ENCODE results near the gene UNC13B. TPM values are rescaled to one million over a fixed set of nuclear protein-coding genes. Genes with fewer than 3 reads are reported as not detected.

UNC13B gene
- total RNA-seq, 1 experiment from 2014 or later: 19.7 TPM

GRCh38 chr9:35271637-35272036 lies 109.8 kb downstream of the UNC13B start:
- intact Hi-C loops (cut with micrococcal nuclease; ENCODE audit: unreplicated experiment): no loop called here
- Histone ChIP-seq H3K36me3 (ENCODE audit: control insufficient read depth, insufficient read depth, low read length) (no peaks in the 10 kb centered on the region), H3K4me3 (ENCODE audit: low read depth, low read length) (no peak overlapping the region), H3K4me1 (peaks cover 4% of the 10 kb centered on the region; the same call in 1 of the 2 replicates), H3K9me3 (no peaks in the 10 kb centered on the region), H3K27me3 (replicated peaks; ENCODE audit: control insufficient read depth, insufficient read depth, low read length) (no peaks in the 10 kb centered on the region)
- ChIA-PET CTCF (no interaction called here), POLR2A (no interaction called here)
- Mint-ChIP-seq H3K27me3 (ENCODE audit: insufficient read depth, unreplicated experiment) (no peaks in the 10 kb centered on the region), H3K27ac (ENCODE audit: unreplicated experiment) (no peak overlapping the region), H3K4me1 (ENCODE audit: low read depth, unreplicated experiment) (no peaks in the 10 kb centered on the region), H3K9me3 (ENCODE audit: unreplicated experiment) (no peaks in the 10 kb centered on the region), H3K4me3 (ENCODE audit: unreplicated experiment) (no peak overlapping the region), H3K36me3 (ENCODE audit: insufficient read depth, unreplicated experiment) (no peaks in the 10 kb centered on the region)
- DNase-seq: no peak
- no TSS peak for BruUV-seq (replicated peaks)
- no peak for TF ChIP-seq CTCF (IDR thresholded peaks at IDR 0.05; ENCODE audit: insufficient read depth in 1 of 2, low read depth in 1 of 2, low read length in 1 of 2, severe bottlenecking in 1 of 2, unreplicated experiment in 1 of 2)

GRCh38 chr9:35272989-35273388 lies 111.2 kb downstream of the UNC13B start:
- no peaks in the 10 kb centered on the region for H3K4me1 Mint-ChIP-seq (ENCODE audit: low read depth, unreplicated experiment)
- Histone ChIP-seq H3K36me3 (ENCODE audit: control insufficient read depth, insufficient read depth, low read length) (no peaks in the 10 kb centered on the region), H3K4me1 (no peaks in the 10 kb centered on the region), H3K9me3 (no peaks in the 10 kb centered on the region), H3K27me3 (replicated peaks; ENCODE audit: control insufficient read depth, insufficient read depth, low read length) (no peaks in the 10 kb centered on the region), H3K4me3 (ENCODE audit: low read depth, low read length) (no peak overlapping the region)
- intact Hi-C loops (cut with micrococcal nuclease; ENCODE audit: unreplicated experiment): no loop called here
- H3K36me3 Mint-ChIP-seq (ENCODE audit: insufficient read depth, unreplicated experiment): no peaks in the 10 kb centered on the region
- no peaks in the 10 kb centered on the region for H3K9me3 Mint-ChIP-seq (ENCODE audit: unreplicated experiment)
- no peaks in the 10 kb centered on the region for H3K27me3 Mint-ChIP-seq (ENCODE audit: insufficient read depth, unreplicated experiment)
- no peak for DNase-seq
- ChIA-PET CTCF (no interaction called here), POLR2A (no interaction called here)
- no peak overlapping the region for H3K4me3 Mint-ChIP-seq (ENCODE audit: unreplicated experiment)
- BruUV-seq (replicated peaks): no TSS peak
- H3K27ac Mint-ChIP-seq (ENCODE audit: unreplicated experiment): no peak overlapping the region
- no peak for TF ChIP-seq CTCF (IDR thresholded peaks at IDR 0.05; ENCODE audit: insufficient read depth in 1 of 2, low read depth in 1 of 2, low read length in 1 of 2, severe bottlenecking in 1 of 2, unreplicated experiment in 1 of 2)

- Mint-ChIP-seq H3K4me1 (ENCODE audit: low read depth, unreplicated experiment) (no peaks in the 10 kb centered on the region), H3K27ac (ENCODE audit: unreplicated experiment) (no peak overlapping the region), H3K36me3 (ENCODE audit: insufficient read depth, unreplicated experiment) (no peaks in the 10 kb centered on the region), H3K9me3 (ENCODE audit: unreplicated experiment) (no peaks in the 10 kb centered on the region), H3K27me3 (ENCODE audit: insufficient read depth, unreplicated experiment) (no peaks in the 10 kb centered on the region), H3K4me3 (ENCODE audit: unreplicated experiment) (no peak overlapping the region)
- TF ChIP-seq CTCF (IDR thresholded peaks at IDR 0.05; ENCODE audit: insufficient read depth in 1 of 2, low read depth in 1 of 2, low read length in 1 of 2, severe bottlenecking in 1 of 2, unreplicated experiment in 1 of 2): no peak
- no TSS peak for BruUV-seq (replicated peaks)
- no peaks in the 10 kb centered on the region for H3K36me3 ChIP-seq (ENCODE audit: control insufficient read depth, insufficient read depth, low read length)
- ChIA-PET POLR2A (no interaction called here), CTCF (no interaction called here)
- H3K9me3 ChIP-seq: no peaks in the 10 kb centered on the region
- H3K27me3 ChIP-seq (replicated peaks; ENCODE audit: control insufficient read depth, insufficient read depth, low read length): no peaks in the 10 kb centered on the region
- no peak for DNase-seq
- H3K4me1 ChIP-seq: no peaks in the 10 kb centered on the region
- H3K4me3 ChIP-seq (ENCODE audit: low read depth, low read length): no peak overlapping the region
- intact Hi-C loops (cut with micrococcal nuclease; ENCODE audit: unreplicated experiment): no loop called here
These were observed 111.8 kb downstream of the UNC13B start for GRCh38 chr9:35273591-35273990.

Measured in Caco-2 (cell line).